Body of pancreas (tissue), 4 donors: Measurements from ENCODE around the gene SIK2. TPM values are rescaled to one million over a fixed set of nuclear protein-coding genes. Genes with fewer than 3 reads are reported as not detected.

Experiments
- ATAC-seq: fragments of 150-250 bp; one replicate; pipeline ENCODE4 v1.9.1; 2016
- DNase-seq, 4 donors: peaks; one replicate each; pipeline ENCODE4 v3.0.0-alpha.2; 2019
- H3K27ac ChIP-seq, 4 donors: fragments of 200-600 bp; sonication (generic); 1 replicate in 3 of 4; 2 replicates in 1 of 4; pipeline versions ENCODE4 v1.5.1 to v1.6.1; 2016 to 2019; ENCODE audit warnings: mild to moderate bottlenecking in 1 of 4, mixed read lengths in 1 of 4, moderate library complexity in 1 of 4
- H3K27me3 ChIP-seq, 2 donors: fragments of 200-600 bp; sonication (generic); one replicate each; pipeline ENCODE4 v1.6.0; 2016; ENCODE audit warnings: mild to moderate bottlenecking in 1 of 2
- H3K36me3 ChIP-seq, 2 donors: fragments of 200-600 bp; sonication (generic); replicated peaks in 1 of 2; 2 replicates each; pipeline ENCODE4 v1.5.1; 2016; ENCODE audit warnings: low read depth in 2 of 2; ENCODE audit not compliant: insufficient read depth in 1 of 2
- H3K4me1 ChIP-seq: fragments of 200-600 bp; sonication (generic); one replicate; pipeline ENCODE4 v1.6.0; 2016
- H3K4me3 ChIP-seq, 2 donors: fragments of 200-600 bp; sonication (generic); 1 replicate in 1 of 2; 2 replicates in 1 of 2; pipeline ENCODE4 v1.5.1; 2016 to 2019
- H3K9me3 ChIP-seq, 3 donors: fragments of 200-600 bp; sonication (generic); 1 replicate in 2 of 3; 2 replicates in 1 of 3; pipeline ENCODE4 v1.5.1; 2016
- CTCF ChIP-seq, 7 experiments: fragments of 450-650 bp in 4 of 7; fragments of 200-600 bp in 3 of 7; sonication (generic) in 3 of 7; IDR thresholded peaks; one replicate each; pipeline ENCODE4 v1.5.1; 2016 to 2019; ENCODE audit warnings: antibody characterized with exemption in 7 of 7
- POLR2A ChIP-seq, 3 donors: fragments of 450-650 bp; IDR thresholded peaks; one replicate each; pipeline ENCODE4 v1.6.1; 2016; ENCODE audit warnings: antibody characterized with exemption in 3 of 3, mild to moderate bottlenecking in 2 of 3
- WGBS, 2 donors: methylation state at CpG; one replicate each; pipeline ENCODE4 v1.1.5; 2017; 5-methylcytosine and 5-hydroxymethylcytosine counted together
- intact Hi-C: fragments of 100-400 bp; cut with DNase I; formaldehyde crosslinking; loops from one replicate; pipeline ENCODE4 v1.15.1; 2023
- total RNA-seq, 2 donors: library from RNA; depleted of rRNA; stranded (reverse); fragments of >200 nt; gene quantifications; one replicate each; pipeline ENCODE4 v1.1.0, GENCODE V29; 2016

The SIK2 gene
- 10 to 100 TPM; 15.3 to 16.5 TPM for total RNA-seq

DNA sequence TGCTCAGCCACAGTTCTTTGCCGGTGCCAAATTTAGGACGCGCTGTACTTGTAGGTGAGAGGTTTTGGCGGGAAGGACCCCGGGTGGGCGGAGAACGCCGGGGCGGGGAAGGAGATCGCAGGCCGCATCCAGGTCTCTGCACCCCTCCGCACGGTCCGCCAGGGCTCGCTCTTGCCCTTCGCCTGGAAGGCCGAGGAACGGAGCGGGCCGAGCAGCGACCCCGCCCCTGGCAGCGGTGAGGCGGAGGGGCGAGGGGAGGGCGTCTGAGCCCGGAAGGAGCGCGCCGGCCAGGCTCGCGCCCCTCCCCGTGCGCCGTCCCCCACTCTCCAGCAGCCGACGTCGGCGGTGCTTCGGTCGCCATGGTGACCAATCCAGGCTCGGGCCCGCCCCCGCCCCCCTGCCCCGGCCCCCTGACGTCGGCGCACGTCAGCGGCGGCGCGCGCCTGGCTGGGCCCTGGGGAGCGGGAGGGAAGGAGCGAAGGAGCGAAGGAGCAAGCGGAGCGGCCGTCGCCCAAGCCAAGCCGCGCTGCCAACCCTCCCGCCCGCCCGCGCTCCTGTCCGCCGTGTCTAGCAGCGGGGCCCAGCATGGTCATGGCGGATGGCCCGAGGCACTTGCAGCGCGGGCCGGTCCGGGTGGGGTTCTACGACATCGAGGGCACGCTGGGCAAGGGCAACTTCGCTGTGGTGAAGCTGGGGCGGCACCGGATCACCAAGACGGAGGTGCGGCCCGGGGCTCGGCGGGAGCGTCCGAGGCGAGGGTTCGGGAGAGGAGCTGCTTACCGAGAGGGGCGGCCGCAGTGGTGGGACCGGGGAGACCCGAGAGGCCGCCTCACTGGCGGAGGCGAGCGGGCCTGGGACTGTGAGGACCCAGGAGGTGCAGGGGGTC, at the start of gene SIK2:
SIK2 (plus strand) TSS at position 471 of the 886 bp plus-strand sequence; CDS start at position 586, 115 bp downstream.
- TF ChIP-seq CTCF (IDR thresholded peaks at IDR 0.05) (peak; percentile 77 to 99 (median 98)), POLR2A (IDR thresholded peaks at IDR 0.05) (peak; percentile 42 to 63 (median 59))
- Histone ChIP-seq H3K4me3 (peak within 1 kb of the TSS; percentile 51 to 91), H3K4me1 (peaks cover 40% of the 10 kb centered on the region), H3K36me3 (no peaks in the 10 kb centered on the region), H3K27ac (peak within 1 kb of the TSS; percentile 96 to 98 (median 98)), H3K9me3 (no peaks in the 10 kb centered on the region), H3K27me3 (no peaks in the 10 kb centered on the region)
- intact Hi-C loops = loop anchor here (5.0 kb wide), 1 partner anchor 175 kb away; no protein-coding TSS in a partner anchor
- ATAC-seq = peak; percentile 94
- DNase-seq = peak; percentile 96 to 97 (median 97)
- 1% methylated on average over 12 to 97 of the region's 100 CpGs for WGBS, 2 donors

DNA sequence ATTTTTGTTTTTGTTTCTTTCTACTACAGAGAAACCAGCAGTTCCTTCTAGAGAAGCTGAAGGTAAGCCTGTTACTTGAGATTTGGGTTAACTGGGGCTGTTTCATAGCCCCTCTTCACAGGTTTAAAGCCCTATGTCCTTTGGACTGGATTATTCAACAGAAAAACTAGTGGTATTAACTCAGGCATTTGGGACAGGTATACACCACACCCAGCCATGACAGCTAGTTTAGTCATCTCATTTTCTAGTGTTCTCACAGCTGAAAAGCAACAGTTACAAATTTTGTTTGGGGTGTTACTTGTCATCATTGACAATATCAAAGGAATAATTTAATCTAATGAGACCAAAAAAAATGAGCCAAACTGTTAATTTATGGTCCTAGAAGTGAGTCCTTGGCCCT, 47.7 kb upstream of the SIK2 start:
- H3K27me3 ChIP-seq = no peaks in the 10 kb centered on the region
- H3K4me1 ChIP-seq = no peaks in the 10 kb centered on the region
- no peaks in the 10 kb centered on the region for H3K9me3 ChIP-seq
- no peak overlapping the region for H3K27ac ChIP-seq
- H3K4me3 ChIP-seq = no peak overlapping the region
- no peaks in the 10 kb centered on the region for H3K36me3 ChIP-seq
- TF ChIP-seq CTCF (IDR thresholded peaks at IDR 0.05) (no peak), POLR2A (IDR thresholded peaks at IDR 0.05) (no peak)
- no peak for DNase-seq
- no peak for ATAC-seq
- intact Hi-C loops = no loop called here

- DNase-seq (no peak), ATAC-seq (no peak)
- intact Hi-C loops = no loop called here
- H3K9me3 ChIP-seq = no peaks in the 10 kb centered on the region
- no peak for TF ChIP-seq POLR2A (IDR thresholded peaks at IDR 0.05)
- no peak for TF ChIP-seq CTCF (IDR thresholded peaks at IDR 0.05)
- no peaks in the 10 kb centered on the region for H3K27me3 ChIP-seq
- no peak overlapping the region for H3K4me3 ChIP-seq
- no peaks in the 10 kb centered on the region for H3K36me3 ChIP-seq
- H3K27ac ChIP-seq = no peak overlapping the region
- H3K4me1 ChIP-seq = no peaks in the 10 kb centered on the region
Measured at GRCh38 chr11:111555255-111555654, 47.0 kb upstream of the SIK2 start.

GRCh38 chr11:111557425-111558111, 44.7 kb upstream of the SIK2 start:
- H3K9me3 ChIP-seq = no peaks in the 10 kb centered on the region
- DNase-seq (no peak), ATAC-seq (no peak)
- no peaks in the 10 kb centered on the region for H3K27me3 ChIP-seq
- no peak overlapping the region for H3K27ac ChIP-seq
- whole genome bisulfite sequencing, 2 donors = 76 to 85% methylated on average over 5 of the region's 5 CpGs
- H3K4me3 ChIP-seq = no peak overlapping the region
- TF ChIP-seq CTCF (IDR thresholded peaks at IDR 0.05) (no peak), POLR2A (IDR thresholded peaks at IDR 0.05) (no peak)
- no peaks in the 10 kb centered on the region for H3K36me3 ChIP-seq
- intact Hi-C loops = no loop called here
- peaks cover 8% of the 10 kb centered on the region for H3K4me1 ChIP-seq
